CD4-positive, alpha-beta T cell treated with Interleukin-6 at 100 ng/mL for 8 hours (primary cell): ENCODE measurements around the gene LSM4.

Experiments
- DNase-seq: peaks from one replicate; pipeline ENCODE4 v3.0.0-alpha.2; 2020; ENCODE audit warnings: mixed read lengths, low spot score

LSM4 gene

GRCh38 chr19:18278521-18279265 lies 44.2 kb downstream of the LSM4 start:
- peak; percentile 19 for DNase-seq

- DNase-seq = no peak
Measured at GRCh38 chr19:18274781-18275356, 48.0 kb downstream of the LSM4 start.

GRCh38 chr19:18274219-18274780 lies 48.6 kb downstream of the LSM4 start, which contains the start of gene IQCN:
Gene IQCN, minus strand, starts transcription at chr19:18274452. Its CDS starts 4,974 bp downstream, at chr19:18269478.
- DNase-seq = no peak

- DNase-seq = no peak
Measured at GRCh38 chr19:18273561-18274218, 49.2 kb downstream of the LSM4 start.

- no peak for DNase-seq
Measured at GRCh38 chr19:18271433-18271841, 51.4 kb downstream of the LSM4 start.

- no peak for DNase-seq
Measured at GRCh38 chr19:18270326-18270725, 52.5 kb downstream of the LSM4 start.

GRCh38 chr19:18269070-18269723 lies 53.7 kb downstream of the LSM4 start:
- DNase-seq = no peak

- no peak for DNase-seq
Measured at GRCh38 chr19:18266771-18267686, 55.8 kb downstream of the LSM4 start.

- DNase-seq = no peak
Measured at GRCh38 chr19:18265582-18265981, 57.3 kb downstream of the LSM4 start.

- no peak for DNase-seq
Measured at GRCh38 chr19:18264971-18265540, 57.8 kb downstream of the LSM4 start.

- no peak for DNase-seq
Measured at GRCh38 chr19:18264137-18264854, 58.6 kb downstream of the LSM4 start.

GRCh38 chr19:18263324-18264136 lies 59.3 kb downstream of the LSM4 start:
- DNase-seq = no peak

GRCh38 chr19:18262917-18263316 lies 60.0 kb downstream of the LSM4 start:
- DNase-seq = no peak

GRCh38 chr19:18262144-18262543 lies 60.7 kb downstream of the LSM4 start:
- DNase-seq = no peak

GRCh38 chr19:18261474-18261873 lies 61.4 kb downstream of the LSM4 start:
- DNase-seq = no peak

GRCh38 chr19:18259893-18260292 lies 63.0 kb downstream of the LSM4 start:
- DNase-seq = no peak

- DNase-seq = no peak
Measured at GRCh38 chr19:18257503-18258470, 65.1 kb downstream of the LSM4 start.
